HG03095 (cell line): Measurements from ENCODE around the gene CSGALNACT2.
"Not testable (repeated sequence)": the region's sequence is repeated elsewhere in the genome, so short reads cannot be mapped to it uniquely, and the experiment has no call there.

Experiments
- ATAC-seq: cut with Tn5 transposase; IDR thresholded peaks from one replicate; pipeline ENCODE4 v1.9.1; 2021; ENCODE audit warnings: moderate library complexity; ENCODE audit not compliant: unreplicated experiment

The CSGALNACT2 gene

GRCh38 chr10:43211431-43212042 lies 73.3 kb downstream of the CSGALNACT2 start:
- no peak for ATAC-seq

GRCh38 chr10:43212043-43212721 lies 73.9 kb downstream of the CSGALNACT2 start:
- ATAC-seq, result no peak

GRCh38 chr10:43214071-43214955 lies 76.1 kb downstream of the CSGALNACT2 start:
- ATAC-seq, result no peak

- no peak for ATAC-seq
These were observed 76.8 kb downstream of the CSGALNACT2 start for GRCh38 chr10:43214956-43215561.

GRCh38 chr10:43215758-43216455 lies 77.7 kb downstream of the CSGALNACT2 start:
- no peak for ATAC-seq

GRCh38 chr10:43216931-43217562 lies 78.8 kb downstream of the CSGALNACT2 start:
- ATAC-seq, result no peak

- no peak for ATAC-seq
These were observed 79.4 kb downstream of the CSGALNACT2 start for GRCh38 chr10:43217563-43218205.

- no peak for ATAC-seq
These were observed 80.1 kb downstream of the CSGALNACT2 start for GRCh38 chr10:43218206-43218950.

- ATAC-seq, result no peak
These were observed 80.9 kb downstream of the CSGALNACT2 start for GRCh38 chr10:43218951-43219837.

- no peak for ATAC-seq
These were observed 81.6 kb downstream of the CSGALNACT2 start for GRCh38 chr10:43219848-43220247.

GRCh38 chr10:43220251-43220650 lies 82.0 kb downstream of the CSGALNACT2 start:
- not testable (repeated sequence) for ATAC-seq

- ATAC-seq, result no peak
These were observed 82.6 kb downstream of the CSGALNACT2 start for GRCh38 chr10:43220657-43221418.

GRCh38 chr10:43221419-43222209 lies 83.4 kb downstream of the CSGALNACT2 start:
- ATAC-seq, result no peak

- ATAC-seq, result no peak
These were observed 84.0 kb downstream of the CSGALNACT2 start for GRCh38 chr10:43222210-43222720.

- no peak for ATAC-seq
These were observed 84.8 kb downstream of the CSGALNACT2 start for GRCh38 chr10:43223056-43223455.

GRCh38 chr10:43224321-43224720 lies 86.1 kb downstream of the CSGALNACT2 start:
- ATAC-seq, result no peak
